GM12874 (cell line): ENCODE measurements around the gene CASP5.
A peak's percentile ranks its signal among the peaks of the same experiment; 100 is the strongest.

ENCODE experiments used
- CTCF ChIP-seq: IDR thresholded peaks from 2 replicates; pipeline ENCODE4 v1.5.1; 2011; ENCODE audit warnings: low read depth, mild to moderate bottlenecking, control low read depth, low read length, moderate library complexity; ENCODE audit not compliant: insufficient read depth

The CASP5 gene

GRCh38 chr11:105007463-105007862 is 15.5 kb downstream of the CASP5 start:
- no peak for TF ChIP-seq CTCF

- TF ChIP-seq CTCF: no peak
Observed at GRCh38 chr11:105005451-105005845, 17.5 kb downstream of the CASP5 start.

GRCh38 chr11:105004021-105004420 is 18.9 kb downstream of the CASP5 start:
- no peak for TF ChIP-seq CTCF

- no peak for TF ChIP-seq CTCF
Observed at GRCh38 chr11:105003151-105003550, 19.8 kb downstream of the CASP5 start.

GRCh38 chr11:105000797-105001196 is 22.2 kb downstream of the CASP5 start:
- peak; percentile 87 for TF ChIP-seq CTCF

- TF ChIP-seq CTCF: peak; percentile 10; the same call in 1 of the 2 replicates
Observed at GRCh38 chr11:105000167-105000566, 22.8 kb downstream of the CASP5 start.

GRCh38 chr11:104999721-105000120 is 23.2 kb downstream of the CASP5 start:
- no peak for TF ChIP-seq CTCF

- TF ChIP-seq CTCF: no peak
Observed at GRCh38 chr11:104997288-104997687, 25.7 kb downstream of the CASP5 start.
